WTC11 (cell line): ENCODE results near the gene OPCML. TPM values are rescaled to one million over a fixed set of nuclear protein-coding genes. Genes with fewer than 3 reads are reported as not detected.

Experiments used
- ATAC-seq: fragments of 200-7000 bp; cut with Tn5 transposase; 2 replicates; pipeline ENCODE4 v1.10.0; 2021; ENCODE audit warnings: mild to moderate bottlenecking, moderate library complexity
- CTCF ChIA-PET: fragments of 300-600 bp; sonication (Branson Sonifier 250); formaldehyde crosslinking; loops from one replicate; lab custom pipeline; 2021; ENCODE audit warnings: antibody characterized with exemption; lab: Charles Lee
- POLR2A ChIA-PET: fragments of 350-600 bp; sonication (Branson Sonifier 250); formaldehyde crosslinking; loops from one replicate; lab custom pipeline; 2021; ENCODE audit warnings: antibody characterized with exemption; lab: Charles Lee
- DNase-seq: peaks from one replicate; pipeline ENCODE4 v3.0.0; 2021; ENCODE audit warnings: low spot score
- H3K27ac Mint-ChIP-seq: 2 replicates; pipeline ENCODE4 v1.8.0; 2021; ENCODE audit warnings: mixed read lengths
- H3K27me3 Mint-ChIP-seq: 2 replicates; pipeline ENCODE4 v1.8.0; 2021; ENCODE audit warnings: low read depth, mild to moderate bottlenecking, moderate library complexity, mixed read lengths
- H3K36me3 Mint-ChIP-seq: 2 replicates; pipeline ENCODE4 v1.8.0; 2021; ENCODE audit warnings: mixed read lengths
- H3K4me1 Mint-ChIP-seq: 2 replicates; pipeline ENCODE4 v1.8.0; 2022; ENCODE audit warnings: mixed read lengths
- H3K4me3 Mint-ChIP-seq: 2 replicates; pipeline ENCODE4 v1.8.0; 2021; ENCODE audit warnings: mild to moderate bottlenecking, moderate library complexity, mixed read lengths
- H3K9me3 Mint-ChIP-seq: 2 replicates; pipeline ENCODE4 v1.8.0; 2021; ENCODE audit warnings: mixed read lengths
- ATF2 ChIP-seq: sonication (generic); formaldehyde crosslinking; IDR thresholded peaks from 2 replicates; pipeline ENCODE4 v1.8.1; 2022; ENCODE audit warnings: low read depth, missing genetic modification reagents, borderline replicate concordance
- CDX4 ChIP-seq: fragments of 250-450 bp; sonication (Bioruptor Pico); IDR thresholded peaks from 2 replicates; pipeline ENCODE4 v1.9.0; 2021; ENCODE audit warnings: moderate library complexity, mild to moderate bottlenecking, inconsistent platforms, borderline replicate concordance
- CREB1 ChIP-seq: sonication (generic); formaldehyde crosslinking; IDR thresholded peaks from 2 replicates; pipeline ENCODE4 v1.8.0; 2023; ENCODE audit warnings: mild to moderate bottlenecking, missing genetic modification reagents
- E2F1 ChIP-seq: sonication (generic); formaldehyde crosslinking; IDR thresholded peaks from 2 replicates; pipeline ENCODE4 v1.8.0; 2022; ENCODE audit warnings: mild to moderate bottlenecking, missing genetic modification reagents
- GTF2I ChIP-seq: fragments of 250-450 bp; sonication (Bioruptor Pico); conservative IDR thresholded peaks from 2 replicates; pipeline ENCODE4 v1.4.0; 2021; ENCODE audit warnings: mild to moderate bottlenecking
- JUN ChIP-seq: sonication (generic); formaldehyde crosslinking; IDR thresholded peaks from 2 replicates; pipeline ENCODE4 v1.8.0; 2023; ENCODE audit warnings: mild to moderate bottlenecking, missing genetic modification reagents
- KAT7 ChIP-seq: sonication (generic); formaldehyde crosslinking; IDR thresholded peaks from 2 replicates; pipeline ENCODE4 v1.8.1; 2023; ENCODE audit warnings: missing genetic modification reagents, mild to moderate bottlenecking, borderline replicate concordance
- MAX ChIP-seq: sonication (generic); formaldehyde crosslinking; IDR thresholded peaks from 2 replicates; pipeline ENCODE4 v1.8.0; 2022; ENCODE audit warnings: mild to moderate bottlenecking, missing genetic modification reagents
- MLX ChIP-seq: sonication (generic); formaldehyde crosslinking; IDR thresholded peaks from 2 replicates; pipeline ENCODE4 v1.8.1; 2023; ENCODE audit warnings: mild to moderate bottlenecking, missing genetic modification reagents, moderate library complexity
- NFATC4 ChIP-seq: fragments of 250-450 bp; sonication (Bioruptor Pico); IDR thresholded peaks from 2 replicates; pipeline ENCODE4 v1.9.0; 2021; ENCODE audit warnings: mild to moderate bottlenecking
- OVOL2 ChIP-seq: fragments of 250-450 bp; sonication (Bioruptor Pico); IDR thresholded peaks from 2 replicates; pipeline ENCODE4 v1.9.0; 2021; ENCODE audit warnings: mild to moderate bottlenecking, borderline replicate concordance
- PRDM15 ChIP-seq: sonication (generic); formaldehyde crosslinking; IDR thresholded peaks from 2 replicates; pipeline ENCODE4 v1.8.0; 2022; ENCODE audit warnings: missing genetic modification reagents
- PRRX2 ChIP-seq: fragments of 250-450 bp; sonication (Bioruptor Pico); IDR thresholded peaks from 2 replicates; pipeline ENCODE4 v1.8.0; 2021; ENCODE audit warnings: mild to moderate bottlenecking
- SMAD3 ChIP-seq: sonication (generic); formaldehyde crosslinking; IDR thresholded peaks from 2 replicates; pipeline ENCODE4 v1.8.0; 2022; ENCODE audit warnings: missing genetic modification reagents, mild to moderate bottlenecking, borderline replicate concordance
- USF1 ChIP-seq: sonication (generic); formaldehyde crosslinking; IDR thresholded peaks from 2 replicates; pipeline ENCODE4 v1.8.0; 2022; ENCODE audit warnings: mild to moderate bottlenecking, missing genetic modification reagents
- ZNF263 ChIP-seq: sonication (generic); formaldehyde crosslinking; IDR thresholded peaks from 2 replicates; pipeline ENCODE4 v1.8.1; 2022; ENCODE audit warnings: low read depth, mild to moderate bottlenecking, moderate library complexity, missing genetic modification reagents
- ZNF281 ChIP-seq: sonication (generic); formaldehyde crosslinking; IDR thresholded peaks from 2 replicates; pipeline ENCODE4 v1.8.0; 2023; ENCODE audit warnings: mild to moderate bottlenecking, missing genetic modification reagents
- ZSCAN18 ChIP-seq: fragments of 250-450 bp; sonication (Bioruptor Pico); IDR thresholded peaks from 2 replicates; pipeline ENCODE4 v2.1.2; 2022; ENCODE audit warnings: mild to moderate bottlenecking, moderate library complexity
- total RNA-seq: library from RNA; stranded (reverse); gene quantifications from 3 replicates; pipeline ENCODE4 v1.2.3, GENCODE V29; 2021

OPCML gene
- total RNA-seq, 1 experiment from 2014 or later, result 1.5 TPM

- Mint-ChIP-seq H3K9me3 (peaks cover 14% of the 10 kb centered on the region), H3K4me1 (peaks cover 18% of the 10 kb centered on the region), H3K27ac (no peak overlapping the region), H3K27me3 (no peaks in the 10 kb centered on the region), H3K36me3 (no peaks in the 10 kb centered on the region), H3K4me3 (no peak overlapping the region)
- no peak for ATAC-seq
- POLR2A ChIA-PET, result no interaction called here
- CTCF ChIA-PET, result no interaction called here
- no peak for TF ChIP-seq ZNF263 (CRISPR knock-in tag)
- TF ChIP-seq GTF2I (CRISPR knock-in tag), result no peak
- no peak for DNase-seq
Measured at GRCh38 chr11:132809070-132809469, 723.2 kb downstream of the OPCML start.

- CTCF ChIA-PET, result no interaction called here
- Mint-ChIP-seq H3K27me3 (no peaks in the 10 kb centered on the region; the same call in 1 of the 2 replicates), H3K27ac (no peak overlapping the region)
- TF ChIP-seq E2F1 (no peak), CREB1 (no peak), NFATC4 (no peak), MLX (no peak), OVOL2 (no peak), ZNF281 (CRISPR knock-in tag) (no peak), ZSCAN18 (no peak)
- TF ChIP-seq, all 79 proteins: peak for 0
- H3K36me3 Mint-ChIP-seq, result peaks cover 1% of the 10 kb centered on the region; the same call in 1 of the 2 replicates
- POLR2A ChIA-PET, result no interaction called here
- no peak for DNase-seq
- no peak overlapping the region for H3K4me3 Mint-ChIP-seq
- H3K4me1 Mint-ChIP-seq, result peaks cover 17% of the 10 kb centered on the region
- no peak; the same call in 1 of the 2 replicates for ATAC-seq
- peaks cover 26% of the 10 kb centered on the region for H3K9me3 Mint-ChIP-seq
Measured at GRCh38 chr11:132804258-132804657, 728.0 kb downstream of the OPCML start.

GRCh38 chr11:132803436-132803835 is 728.9 kb downstream of the OPCML start:
- no peaks in the 10 kb centered on the region; the same call in 1 of the 2 replicates for H3K27me3 Mint-ChIP-seq
- peaks cover 31% of the 10 kb centered on the region for H3K9me3 Mint-ChIP-seq
- no peak overlapping the region for H3K27ac Mint-ChIP-seq
- no peak for ATAC-seq
- no peak for DNase-seq
- POLR2A ChIA-PET, result no interaction called here
- peaks cover 3% of the 10 kb centered on the region; the same call in 1 of the 2 replicates for H3K36me3 Mint-ChIP-seq
- H3K4me3 Mint-ChIP-seq, result no peak overlapping the region
- CTCF ChIA-PET, result interaction anchor here (0.5 kb wide), 1 partner anchor 441 kb away, joined by 4 read pairs; no protein-coding TSS in a partner anchor
- H3K4me1 Mint-ChIP-seq, result peaks cover 11% of the 10 kb centered on the region
- no peak for TF ChIP-seq PRRX2 (CRISPR knock-in tag)
- no peak for TF ChIP-seq USF1 (CRISPR knock-in tag)
- TF ChIP-seq CDX4, result no peak
- no peak for TF ChIP-seq PRDM15
- no peak for TF ChIP-seq ATF2 (CRISPR knock-in tag)
- TF ChIP-seq MAX (CRISPR knock-in tag), result no peak
- no peak for TF ChIP-seq KAT7 (CRISPR knock-in tag)
- TF ChIP-seq SMAD3 (CRISPR knock-in tag), result no peak
- TF ChIP-seq JUN (CRISPR knock-in tag), result no peak
